ENCODE measurements around the gene DYRK1A.

DNA sequence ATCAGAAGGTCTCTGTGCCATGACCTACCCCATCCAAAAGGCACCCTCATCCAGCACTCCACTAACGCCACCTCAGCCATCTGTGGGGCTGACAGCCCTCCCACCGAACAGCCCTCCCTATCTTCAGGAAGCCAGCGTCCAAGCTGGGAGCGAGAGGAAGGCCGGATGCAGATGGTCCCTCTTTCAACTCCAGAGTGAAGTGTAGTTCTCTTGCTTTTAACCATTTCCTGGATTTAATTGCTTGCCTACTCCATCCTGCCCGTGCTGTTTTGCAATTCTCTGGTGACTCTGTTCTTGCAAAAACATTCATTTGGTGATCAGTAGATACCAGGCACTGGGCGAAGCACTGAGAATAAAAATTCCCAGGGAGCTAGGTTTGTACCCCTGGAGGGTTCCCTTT, 8.2 kb upstream of the DYRK1A start:
- TF ChIP-seq, protein P1, sequence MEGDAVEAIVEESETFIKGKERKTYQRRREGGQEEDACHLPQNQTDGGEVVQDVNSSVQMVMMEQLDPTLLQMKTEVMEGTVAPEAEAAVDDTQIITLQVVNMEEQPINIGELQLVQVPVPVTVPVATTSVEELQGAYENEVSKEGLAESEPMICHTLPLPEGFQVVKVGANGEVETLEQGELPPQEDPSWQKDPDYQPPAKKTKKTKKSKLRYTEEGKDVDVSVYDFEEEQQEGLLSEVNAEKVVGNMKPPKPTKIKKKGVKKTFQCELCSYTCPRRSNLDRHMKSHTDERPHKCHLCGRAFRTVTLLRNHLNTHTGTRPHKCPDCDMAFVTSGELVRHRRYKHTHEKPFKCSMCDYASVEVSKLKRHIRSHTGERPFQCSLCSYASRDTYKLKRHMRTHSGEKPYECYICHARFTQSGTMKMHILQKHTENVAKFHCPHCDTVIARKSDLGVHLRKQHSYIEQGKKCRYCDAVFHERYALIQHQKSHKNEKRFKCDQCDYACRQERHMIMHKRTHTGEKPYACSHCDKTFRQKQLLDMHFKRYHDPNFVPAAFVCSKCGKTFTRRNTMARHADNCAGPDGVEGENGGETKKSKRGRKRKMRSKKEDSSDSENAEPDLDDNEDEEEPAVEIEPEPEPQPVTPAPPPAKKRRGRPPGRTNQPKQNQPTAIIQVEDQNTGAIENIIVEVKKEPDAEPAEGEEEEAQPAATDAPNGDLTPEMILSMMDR (IDR thresholded peaks at IDR 0.05), result no peak
- no peak for TF ChIP-seq POLR2A (IDR thresholded peaks at IDR 0.05)

All from transverse colon (tissue), 3 donors.